GM12878 (cell line): ENCODE results near the gene WDR64. TPM values are rescaled to one million over a fixed set of nuclear protein-coding genes. Genes with fewer than 3 reads are reported as not detected.

Experiments used
- ATAC-seq: fragments of 200-7000 bp; cut with Tn5 transposase; 3 replicates; pipeline ENCODE4 v1.9.1; 2020; ENCODE audit warnings: mild to moderate bottlenecking, moderate library complexity
- BruUV-seq: library from RNA; stranded (reverse); fragments of 400-500 nt; replicated peaks from 2 replicates; lab custom pipeline; 2021; lab: Mats Ljungman, UMichigan
- CTCF ChIA-PET: fragments of 300-600 bp; sonication (Branson Sonifier 250); formaldehyde crosslinking; extraction: SDS; loops from one replicate; lab custom pipeline; 2021; ENCODE audit warnings: inconsistent platforms; lab: Yijun Ruan, JAX
- POLR2A ChIA-PET: fragments of 350-600 bp; formaldehyde crosslinking; extraction: SDS; loops from one replicate; lab custom pipeline; 2021; ENCODE audit warnings: inconsistent platforms; lab: Charles Lee
- RAD21 ChIA-PET: fragments of 300-600 bp; sonication (Branson Sonifier 250); formaldehyde crosslinking; loops from one replicate; lab custom pipeline; 2023; ENCODE audit warnings: antibody characterized with exemption; ENCODE audit not compliant: unreplicated experiment; lab: Charles Lee
- SMC1A ChIA-PET: fragments of 300-600 bp; sonication (Branson Sonifier 250); formaldehyde crosslinking; loops from one replicate; lab custom pipeline; 2023; ENCODE audit not compliant: unreplicated experiment, uncharacterized antibody; lab: Charles Lee
- DNase-seq: peaks from one replicate; pipeline ENCODE4 v3.0.0-alpha.2; 2011; ENCODE audit warnings: low read depth, low spot score
- FAIRE-seq: peaks from 3 replicates; lab custom pipeline; 2011; peaks lifted over from hg19 to GRCh38; lab: Jason Lieb, UNC
- H2AFZ ChIP-seq: 2 replicates; pipeline ENCODE4 v1.6.0; 2011; ENCODE audit warnings: low read depth, low read length, control low read depth; ENCODE audit not compliant: control insufficient read depth
- H3K27ac ChIP-seq: 2 replicates; pipeline ENCODE4 v1.5.1; 2011; ENCODE audit warnings: control low read depth; ENCODE audit not compliant: control insufficient read depth, insufficient read depth
- H3K27me3 ChIP-seq, 2 experiments: replicated peaks in 1 of 2; 2 replicates each; pipeline versions ENCODE4 v1.6.0 to v1.6.1; 2011; ENCODE audit warnings: low read length in 1 of 2; ENCODE audit not compliant: control insufficient read depth in 2 of 2, insufficient read depth in 2 of 2
- H3K36me3 ChIP-seq, 2 experiments: 2 replicates each; pipeline ENCODE4 v1.5.1; 2011; ENCODE audit warnings: low read length in 1 of 2; ENCODE audit not compliant: control insufficient read depth in 2 of 2, insufficient read depth in 2 of 2
- H3K4me1 ChIP-seq: 2 replicates; pipeline ENCODE4 v1.6.1; 2011; ENCODE audit warnings: mild to moderate bottlenecking, low read length, moderate library complexity, mixed read lengths; ENCODE audit not compliant: control insufficient read depth, insufficient read depth
- H3K4me2 ChIP-seq: 2 replicates; pipeline ENCODE4 v1.6.0; 2011; ENCODE audit warnings: control low read depth; ENCODE audit not compliant: control insufficient read depth, insufficient read depth
- H3K4me3 ChIP-seq: fragments of 200-600 bp; sonication (generic); 2 replicates; pipeline ENCODE4 v1.5.1; 2016
- H3K79me2 ChIP-seq: 2 replicates; pipeline ENCODE4 v1.6.0; 2011; ENCODE audit warnings: low read length; ENCODE audit not compliant: control insufficient read depth, insufficient read depth
- H3K9ac ChIP-seq: 2 replicates; pipeline ENCODE4 v1.8.0; 2011; ENCODE audit warnings: low read length, control low read depth, mixed read lengths; ENCODE audit not compliant: control insufficient read depth, insufficient read depth
- H3K9me3 ChIP-seq: replicated peaks from 3 replicates; pipeline ENCODE4 v1.5.1; 2011; ENCODE audit warnings: mild to moderate bottlenecking, low read length; ENCODE audit not compliant: control insufficient read depth, insufficient read depth
- H4K20me1 ChIP-seq: 2 replicates; pipeline ENCODE4 v1.6.0; 2011; ENCODE audit not compliant: control insufficient read depth, insufficient read depth
- ELK1 ChIP-seq: IDR thresholded peaks from 2 replicates; pipeline ENCODE4 v1.6.1; 2012; ENCODE audit warnings: low read depth, low read length, improper control_type of control experiment
- HDGF ChIP-seq: fragments of 450-650 bp; IDR thresholded peaks from 2 replicates; pipeline ENCODE4 v1.6.1; 2016; ENCODE audit warnings: antibody characterized with exemption
- JUNB ChIP-seq: IDR thresholded peaks from 2 replicates; pipeline ENCODE4 v1.6.1; 2016; ENCODE audit warnings: antibody characterized with exemption, mild to moderate bottlenecking
- MTA3 ChIP-seq: IDR thresholded peaks from 2 replicates; pipeline ENCODE4 v1.6.1; 2012; ENCODE audit warnings: low read length, inconsistent platforms, borderline replicate concordance
- MYC ChIP-seq: IDR thresholded peaks from 2 replicates; pipeline ENCODE4 v1.6.1; 2011; ENCODE audit warnings: mild to moderate bottlenecking, low read length, moderate library complexity, inconsistent platforms; ENCODE audit not compliant: insufficient read depth, insufficient replicate concordance, insufficient read length, severe bottlenecking
- POLR2A ChIP-seq: IDR thresholded peaks from 2 replicates; pipeline ENCODE4 v1.6.1; 2011; ENCODE audit warnings: low read depth, mild to moderate bottlenecking, low read length
- RBBP5 ChIP-seq: fragments of 200-600 bp; sonication (generic); conservative IDR thresholded peaks from 2 replicates; pipeline ENCODE4 v1.6.1; 2016
- SKIL ChIP-seq: fragments of 450-650 bp; IDR thresholded peaks from 2 replicates; pipeline ENCODE4 v1.6.1; 2017; ENCODE audit warnings: mild to moderate bottlenecking, low read depth, inconsistent platforms; ENCODE audit not compliant: poor library complexity, severe bottlenecking
- SMC3 ChIP-seq: IDR thresholded peaks from 2 replicates; pipeline ENCODE4 v1.6.1; 2011; ENCODE audit warnings: low read length, improper control_type of control experiment, borderline replicate concordance
- SRF ChIP-seq, 2 experiments: IDR thresholded peaks; 2 replicates each; pipeline ENCODE4 v1.6.1; 2011; ENCODE audit warnings: low read depth in 2 of 2, low read length in 2 of 2, mild to moderate bottlenecking in 1 of 2, moderate library complexity in 1 of 2
- STAT1 ChIP-seq: fragments of 450-650 bp; conservative IDR thresholded peaks from 2 replicates; pipeline ENCODE4 v1.6.1; 2014; ENCODE audit warnings: antibody characterized with exemption, mild to moderate bottlenecking
- TAF1 ChIP-seq: IDR thresholded peaks from 2 replicates; pipeline ENCODE4 v1.6.1; 2011; ENCODE audit warnings: mild to moderate bottlenecking, low read depth, low read length, borderline replicate concordance
- WRNIP1 ChIP-seq: IDR thresholded peaks from 2 replicates; pipeline ENCODE4 v1.6.1; 2011; ENCODE audit warnings: low read depth, low read length, improper control_type of control experiment, borderline replicate concordance
- ZBTB40 ChIP-seq: fragments of 450-650 bp; IDR thresholded peaks from 2 replicates; pipeline ENCODE4 v1.6.1; 2016; ENCODE audit warnings: mild to moderate bottlenecking, moderate library complexity, borderline replicate concordance
- ZNF622 ChIP-seq: fragments of 450-650 bp; IDR thresholded peaks from 2 replicates; pipeline ENCODE4 v1.6.1; 2017; ENCODE audit warnings: mild to moderate bottlenecking, inconsistent platforms
- WGBS: methylation state at CpG from one replicate; pipeline ENCODE4 v1.1.6; 2016; ENCODE audit warnings: low lambda C conversion rate; ENCODE audit not compliant: insufficient replicate concordance, insufficient coverage; ENCODE audit errors: missing lambda C conversion rate; 5-methylcytosine and 5-hydroxymethylcytosine counted together
- in situ Hi-C: fragments of 300-500 bp; cut with MboI; formaldehyde crosslinking; loops from 9 replicates; pipeline ENCODE4 v1.14.3; 2018; ENCODE audit warnings: mixed read lengths
- intact Hi-C: fragments of 100-400 bp; cut with micrococcal nuclease; formaldehyde crosslinking; loops from one replicate; pipeline ENCODE4 v1.14.2; 2022; ENCODE audit not compliant: unreplicated experiment
- polyA plus RNA-seq, 11 experiments: library from polyadenylated mRNA; depleted of rRNA in 4 of 11; unstranded in 6 of 11; stranded (reverse) in 5 of 11; fragments of >200 nt; fragmentation: Nextera tagmentation in 4 of 11; fragmentation: Illumina TruSeq in 1 of 11; extraction: Ambion mirVana in 4 of 11; extraction: Trizol in 1 of 11; gene quantifications; 1 replicate in 1 of 11; 2 replicates in 10 of 11; pipeline versions ENCODE4 v1.2.1 to v1.2.3, GENCODE V29; 2011 to 2016; ENCODE audit warnings: inconsistent platforms in 2 of 11, missing spikeins in 2 of 11, low read depth in 1 of 11
- total RNA-seq, 4 experiments: library from RNA; depleted of rRNA in 3 of 4; stranded (reverse); fragments of >200 nt in 3 of 4; fragmentation: Illumina TruSeq in 1 of 4; extraction: Trizol in 1 of 4; gene quantifications; 2 replicates each; pipeline versions ENCODE4 v1.2.1 to v1.2.3, GENCODE V29; 2013 to 2021

WDR64 gene
- total and polyA plus RNA-seq, 10 of the 15 experiments (the other 5 are each of a cell fraction or from before 2014, with no cell fraction given), result 0.01 TPM; not detected in 9

- in situ Hi-C loops, result no loop called here
- Histone ChIP-seq H3K36me3 (no peaks in the 10 kb centered on the region), H4K20me1 (no peaks in the 10 kb centered on the region), H3K79me2 (no peaks in the 10 kb centered on the region), H2AFZ (no peak overlapping the region), H3K4me1 (no peaks in the 10 kb centered on the region), H3K4me3 (no peak overlapping the region), H3K9ac (no peak overlapping the region), H3K27me3 (no peaks in the 10 kb centered on the region; a peak in 1 of 4 replicates), H3K4me2 (no peak overlapping the region), H3K27ac (no peak overlapping the region), H3K9me3 (no peaks in the 10 kb centered on the region)
- TF ChIP-seq WRNIP1 (no peak), RBBP5 (no peak), MTA3 (no peak), ZNF622 (no peak), TAF1 (no peak), JUNB (no peak), ELK1 (no peak), SMC3 (no peak), POLR2A (no peak), HDGF (no peak), SKIL (no peak), STAT1 (no peak), MYC (no peak), SRF (IDR thresholded peaks at IDR 0.05; ENCODE audit: low read depth in 2 of 2, low read length in 2 of 2) (no peak), ZBTB40 (no peak)
- ChIA-PET SMC1A (interaction anchor here (0.6 kb wide), 1 partner anchor 9 kb away, joined by 3 read pairs; no protein-coding TSS in a partner anchor), POLR2A (no interaction called here), CTCF (no interaction called here), RAD21 (no interaction called here)
- FAIRE-seq, result no peak
- BruUV-seq, result no TSS peak
- intact Hi-C loops, result no loop called here
- ATAC-seq, result no peak
- WGBS, result 46% methylated on average over 2 of the region's 2 CpGs
- DNase-seq, result no peak
These were observed 81.8 kb downstream of the WDR64 start for GRCh38 chr1:241733899-241734298.
